ENCODE results near the gene ECPAS. TPM values are rescaled to one million over a fixed set of nuclear protein-coding genes. Genes with fewer than 3 reads are reported as not detected.

The ECPAS gene
- total RNA-seq, 1 donor from 2014 or later, result 89.7 TPM

- Histone ChIP-seq H3K9ac (ENCODE audit: low read length) (no peak overlapping the region), H3K36me3 (ENCODE audit: insufficient read depth, low read length) (peaks cover 41% of the 10 kb centered on the region), H3K9me3 (ENCODE audit: insufficient read depth, low read depth, low read length) (no peaks in the 10 kb centered on the region), H3K27ac (ENCODE audit: low read depth, low read length) (no peak overlapping the region), H2AFZ (ENCODE audit: low read depth, low read length) (no peak overlapping the region), H4K20me1 (ENCODE audit: insufficient read depth, low read length) (peaks cover 4% of the 10 kb centered on the region), H3K4me3 (ENCODE audit: insufficient read depth, low read depth, low read length) (no peak overlapping the region), H3K4me1 (ENCODE audit: insufficient read depth, low read length) (no peaks in the 10 kb centered on the region), H3K4me2 (ENCODE audit: low read length) (no peak overlapping the region), H3K79me2 (ENCODE audit: insufficient read depth, low read length) (no peaks in the 10 kb centered on the region), H3K27me3 (ENCODE audit: insufficient read depth, low read length) (no peaks in the 10 kb centered on the region)
- Mint-ChIP-seq H3K27me3 (ENCODE audit: low read depth, unreplicated experiment) (no peaks in the 10 kb centered on the region), H3K9me3 (ENCODE audit: unreplicated experiment) (no peaks in the 10 kb centered on the region), H3K36me3 (ENCODE audit: low read depth, unreplicated experiment) (peaks cover 26% of the 10 kb centered on the region), H3K27ac (ENCODE audit: unreplicated experiment) (no peak overlapping the region), H3K4me1 (ENCODE audit: low read depth, unreplicated experiment) (peaks cover 8% of the 10 kb centered on the region), H3K4me3 (ENCODE audit: unreplicated experiment) (no peak overlapping the region)
- TF ChIP-seq EZH2 (IDR thresholded peaks at IDR 0.05; ENCODE audit: insufficient read depth, low read length), result no peak
- DNase-seq (ENCODE audit: low read depth) (no peak), FAIRE-seq (no peak)
Observed at GRCh38 chr9:111423389-111423788, 60.8 kb downstream of the ECPAS start.

- Histone ChIP-seq H2AFZ (ENCODE audit: low read depth, low read length) (no peak overlapping the region), H3K4me3 (ENCODE audit: insufficient read depth, low read depth, low read length) (no peak overlapping the region), H3K9me3 (ENCODE audit: insufficient read depth, low read depth, low read length) (no peaks in the 10 kb centered on the region), H3K27ac (ENCODE audit: low read depth, low read length) (no peak overlapping the region), H3K4me1 (ENCODE audit: insufficient read depth, low read length) (no peaks in the 10 kb centered on the region), H3K27me3 (ENCODE audit: insufficient read depth, low read length) (no peaks in the 10 kb centered on the region), H3K4me2 (ENCODE audit: low read length) (no peak overlapping the region), H3K36me3 (ENCODE audit: insufficient read depth, low read length) (peaks cover 47% of the 10 kb centered on the region), H3K79me2 (ENCODE audit: insufficient read depth, low read length) (no peaks in the 10 kb centered on the region), H4K20me1 (ENCODE audit: insufficient read depth, low read length) (no peaks in the 10 kb centered on the region), H3K9ac (ENCODE audit: low read length) (no peak overlapping the region)
- DNase-seq (ENCODE audit: low read depth) (no peak), FAIRE-seq (no peak)
- Mint-ChIP-seq H3K9me3 (ENCODE audit: unreplicated experiment) (no peaks in the 10 kb centered on the region), H3K36me3 (ENCODE audit: low read depth, unreplicated experiment) (peaks cover 15% of the 10 kb centered on the region), H3K27me3 (ENCODE audit: low read depth, unreplicated experiment) (no peaks in the 10 kb centered on the region), H3K27ac (ENCODE audit: unreplicated experiment) (no peak overlapping the region), H3K4me1 (ENCODE audit: low read depth, unreplicated experiment) (no peaks in the 10 kb centered on the region), H3K4me3 (ENCODE audit: unreplicated experiment) (no peak overlapping the region)
- TF ChIP-seq CTCF (IDR thresholded peaks at IDR 0.05; ENCODE audit: insufficient read depth, low read depth, low read length), result no peak
- no peak for TF ChIP-seq EZH2 (IDR thresholded peaks at IDR 0.05; ENCODE audit: insufficient read depth, low read length)
Observed at GRCh38 chr9:111414406-111414805, 69.8 kb downstream of the ECPAS start.

- no peaks in the 10 kb centered on the region for H3K79me2 ChIP-seq (ENCODE audit: insufficient read depth, low read length)
- no peak overlapping the region for H3K27ac Mint-ChIP-seq (ENCODE audit: unreplicated experiment)
- no peak for DNase-seq (ENCODE audit: low read depth)
- no peaks in the 10 kb centered on the region for H3K27me3 ChIP-seq (ENCODE audit: insufficient read depth, low read length)
- no peak overlapping the region for H3K27ac ChIP-seq (ENCODE audit: low read depth, low read length)
- H3K4me3 Mint-ChIP-seq (ENCODE audit: unreplicated experiment), result no peak overlapping the region
- no peaks in the 10 kb centered on the region for H3K27me3 Mint-ChIP-seq (ENCODE audit: low read depth, unreplicated experiment)
- no peaks in the 10 kb centered on the region for H3K4me1 ChIP-seq (ENCODE audit: insufficient read depth, low read length)
- H3K9me3 Mint-ChIP-seq (ENCODE audit: unreplicated experiment), result no peaks in the 10 kb centered on the region
- TF ChIP-seq CTCF (IDR thresholded peaks at IDR 0.05; ENCODE audit: insufficient read depth, low read depth, low read length) (no peak), EZH2 (IDR thresholded peaks at IDR 0.05; ENCODE audit: insufficient read depth, low read length) (no peak)
- H3K4me1 Mint-ChIP-seq (ENCODE audit: low read depth, unreplicated experiment), result no peaks in the 10 kb centered on the region
- peaks cover 15% of the 10 kb centered on the region for H3K36me3 Mint-ChIP-seq (ENCODE audit: low read depth, unreplicated experiment)
- H2AFZ ChIP-seq (ENCODE audit: low read depth, low read length), result no peak overlapping the region
- FAIRE-seq, result no peak
- no peak overlapping the region for H3K9ac ChIP-seq (ENCODE audit: low read length)
- H3K36me3 ChIP-seq (ENCODE audit: insufficient read depth, low read length), result peaks cover 48% of the 10 kb centered on the region
- H4K20me1 ChIP-seq (ENCODE audit: insufficient read depth, low read length), result no peaks in the 10 kb centered on the region
- no peak overlapping the region for H3K4me2 ChIP-seq (ENCODE audit: low read length)
- H3K4me3 ChIP-seq (ENCODE audit: insufficient read depth, low read depth, low read length), result no peak overlapping the region
- no peaks in the 10 kb centered on the region for H3K9me3 ChIP-seq (ENCODE audit: insufficient read depth, low read depth, low read length)
Observed at GRCh38 chr9:111413996-111414395, 70.2 kb downstream of the ECPAS start.

Measured in astrocyte (in vitro differentiated cells and primary cell).